ENCODE results near the gene NTM.

The NTM gene

GRCh38 chr11:131658952-131659351 lies 288.5 kb downstream of the NTM start:
- no peak overlapping the region for H3K4me3 ChIP-seq (ENCODE audit: low read depth, low read length)
- TF ChIP-seq CTCF (IDR thresholded peaks at IDR 0.05; ENCODE audit: borderline replicate concordance, insufficient read depth, low read depth, low read length) = no peak

GRCh38 chr11:131659931-131660330 lies 289.5 kb downstream of the NTM start:
- TF ChIP-seq CTCF (IDR thresholded peaks at IDR 0.05; ENCODE audit: borderline replicate concordance, insufficient read depth, low read depth, low read length) = no peak
- no peak overlapping the region for H3K4me3 ChIP-seq (ENCODE audit: low read depth, low read length)

DNA sequence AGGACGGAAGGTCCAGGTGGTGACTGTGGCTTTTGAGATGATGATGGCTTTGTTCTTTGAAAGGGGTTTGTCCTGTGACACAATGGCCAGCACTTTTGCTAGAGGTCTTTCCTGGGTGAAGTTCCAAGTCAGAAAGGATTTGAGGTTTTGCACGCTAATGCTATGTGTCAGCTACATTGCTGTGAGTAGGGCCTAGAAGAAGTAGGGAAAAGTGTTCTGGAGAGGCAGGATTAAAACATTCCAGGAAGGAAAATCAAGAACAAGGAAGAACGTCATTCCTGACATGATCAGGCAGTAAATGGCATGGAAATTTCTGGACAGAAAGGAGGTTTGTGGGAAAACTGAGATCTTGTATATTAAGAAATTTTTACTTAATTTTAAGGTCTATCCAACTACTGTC lies 290.7 kb downstream of the NTM start:
- no peak overlapping the region for H3K4me3 ChIP-seq (ENCODE audit: low read depth, low read length)
- no peak for TF ChIP-seq CTCF (IDR thresholded peaks at IDR 0.05; ENCODE audit: borderline replicate concordance, insufficient read depth, low read depth, low read length)

- no peak for TF ChIP-seq CTCF (IDR thresholded peaks at IDR 0.05; ENCODE audit: borderline replicate concordance, insufficient read depth, low read depth, low read length)
- no peak overlapping the region for H3K4me3 ChIP-seq (ENCODE audit: low read depth, low read length)
Observed at GRCh38 chr11:131662317-131662972, 292.0 kb downstream of the NTM start.

- no peak for TF ChIP-seq CTCF (IDR thresholded peaks at IDR 0.05; ENCODE audit: borderline replicate concordance, insufficient read depth, low read depth, low read length)
- no peak overlapping the region for H3K4me3 ChIP-seq (ENCODE audit: low read depth, low read length)
Observed at GRCh38 chr11:131662993-131663392, 292.6 kb downstream of the NTM start.

GRCh38 chr11:131663405-131664200 lies 293.2 kb downstream of the NTM start:
- no peak for TF ChIP-seq CTCF (IDR thresholded peaks at IDR 0.05; ENCODE audit: borderline replicate concordance, insufficient read depth, low read depth, low read length)
- H3K4me3 ChIP-seq (ENCODE audit: low read depth, low read length) = no peak overlapping the region

DNA sequence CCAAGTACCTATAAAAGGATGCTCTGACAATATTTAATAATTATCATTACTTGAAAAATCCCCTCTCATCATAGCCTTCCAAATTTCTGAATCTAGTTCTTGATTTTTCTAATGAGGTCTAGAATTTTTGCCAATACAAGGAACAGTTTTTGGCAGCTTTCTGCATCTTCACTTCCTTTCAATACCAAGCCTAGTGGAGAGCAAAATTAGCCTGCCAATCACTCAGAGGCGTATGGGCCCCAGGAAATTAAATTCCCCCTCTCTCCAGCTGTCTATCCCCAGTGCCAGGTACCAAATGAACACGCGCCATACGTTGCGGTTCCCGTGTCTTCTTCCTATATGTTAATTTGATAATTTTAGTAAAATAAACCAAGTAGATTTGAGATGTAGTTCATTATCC lies 293.9 kb downstream of the NTM start:
- no peak overlapping the region for H3K4me3 ChIP-seq (ENCODE audit: low read depth, low read length)
- no peak for TF ChIP-seq CTCF (IDR thresholded peaks at IDR 0.05; ENCODE audit: borderline replicate concordance, insufficient read depth, low read depth, low read length)

Data from GM12875 (cell line).